SH-SY5Y (cell line): ENCODE data around the gene ZNF76.

ENCODE experiments used
- GATA2 ChIP-seq: IDR thresholded peaks from 2 replicates; pipeline ENCODE4 v1.6.1; 2011; ENCODE audit warnings: mild to moderate bottlenecking, low read depth, low read length
- GATA3 ChIP-seq: IDR thresholded peaks from 2 replicates; pipeline ENCODE4 v1.6.1; 2011; ENCODE audit warnings: low read depth, mild to moderate bottlenecking, low read length, moderate library complexity

GRCh38 chr6:35260591-35261570 is 1.3 kb downstream of the ZNF76 start:
- no peak for TF ChIP-seq GATA3
- TF ChIP-seq GATA2, result no peak
